Islet precursor cell (in vitro differentiated cells): ENCODE data around the gene RAB12.

Experiments
- DNase-seq: peaks from one replicate; pipeline ENCODE4 v3.0.0-alpha.2; 2018

RAB12 gene

GRCh38 chr18:8688216-8688800, 79.1 kb downstream of the RAB12 start:
- DNase-seq = no peak

GRCh38 chr18:8688816-8689215, 79.6 kb downstream of the RAB12 start:
- no peak for DNase-seq
